SJSA1 (cell line): ENCODE results near the gene SIM2. TPM values are rescaled to one million over a fixed set of nuclear protein-coding genes. Genes with fewer than 3 reads are reported as not detected.

Source experiments
- DNase-seq, 2 experiments: peaks; one replicate each; pipeline ENCODE4 v3.0.0-alpha.2; 2015 to 2020; ENCODE audit warnings: low spot score in 2 of 2, low read depth in 1 of 2
- H3K27ac ChIP-seq: fragments of 250-450 bp; sonication (Bioruptor Pico); 2 replicates; pipeline ENCODE4 v1.5.1; 2020; ENCODE audit warnings: mild to moderate bottlenecking, moderate library complexity
- H3K27me3 ChIP-seq: fragments of 250-450 bp; sonication (Bioruptor Pico); replicated peaks from 2 replicates; pipeline ENCODE4 v1.5.1; 2020; ENCODE audit warnings: mild to moderate bottlenecking, moderate library complexity
- H3K36me3 ChIP-seq: fragments of 250-450 bp; sonication (Bioruptor Pico); 2 replicates; pipeline ENCODE4 v1.5.1; 2020; ENCODE audit warnings: mild to moderate bottlenecking
- H3K4me1 ChIP-seq: fragments of 250-450 bp; sonication (Bioruptor Pico); replicated peaks from 2 replicates; pipeline ENCODE4 v1.6.1; 2021; ENCODE audit warnings: mild to moderate bottlenecking
- H3K4me3 ChIP-seq: fragments of 250-450 bp; sonication (Bioruptor Pico); 2 replicates; pipeline ENCODE4 v1.5.1; 2020; ENCODE audit warnings: mild to moderate bottlenecking
- H3K9me3 ChIP-seq: fragments of 250-450 bp; sonication (Bioruptor Pico); replicated peaks from 2 replicates; pipeline ENCODE4 v1.5.1; 2020; ENCODE audit warnings: mild to moderate bottlenecking
- total RNA-seq: library from RNA; depleted of rRNA; stranded (reverse); fragments of >200 nt; shearing (Covaris generic); gene quantifications from 2 replicates; pipeline ENCODE4 v1.2.3, GENCODE V29; 2014

SIM2 gene
- total RNA-seq, 1 experiment from 2014 or later, result 0.11 TPM

GRCh38 chr21:36749935-36750575 lies 51.1 kb downstream of the SIM2 start:
- Histone ChIP-seq H3K27me3 (no peaks in the 10 kb centered on the region), H3K36me3 (no peaks in the 10 kb centered on the region), H3K4me1 (peaks cover 57% of the 10 kb centered on the region), H3K9me3 (peaks cover 3% of the 10 kb centered on the region; the same call in 1 of the 2 replicates), H3K4me3 (no peak overlapping the region), H3K27ac (peak overlapping the region; percentile 33)
- DNase-seq, result peak in 1 of 2 experiments; percentile 48

- Histone ChIP-seq H3K4me1 (peaks cover 59% of the 10 kb centered on the region), H3K36me3 (peaks cover 2% of the 10 kb centered on the region; the same call in 1 of the 2 replicates), H3K9me3 (peaks cover 3% of the 10 kb centered on the region; the same call in 1 of the 2 replicates), H3K27ac (peak overlapping the region; percentile 33; the same call in 1 of the 2 replicates), H3K4me3 (no peak overlapping the region), H3K27me3 (no peaks in the 10 kb centered on the region)
- no peak for DNase-seq
Observed at GRCh38 chr21:36750576-36750959, 51.7 kb downstream of the SIM2 start.

GRCh38 chr21:36751383-36751782 lies 52.5 kb downstream of the SIM2 start:
- no peak for DNase-seq
- H3K4me1 ChIP-seq, result peaks cover 67% of the 10 kb centered on the region
- H3K27me3 ChIP-seq, result no peaks in the 10 kb centered on the region

GRCh38 chr21:36753556-36753955 lies 54.6 kb downstream of the SIM2 start:
- Histone ChIP-seq H3K27me3 (no peaks in the 10 kb centered on the region), H3K36me3 (peaks cover 7% of the 10 kb centered on the region; the same call in 1 of the 2 replicates), H3K4me1 (peaks cover 75% of the 10 kb centered on the region), H3K9me3 (no peaks in the 10 kb centered on the region), H3K4me3 (no peak overlapping the region), H3K27ac (peak overlapping the region; percentile 84)
- peak; percentile 75 to 88 for DNase-seq

More at GRCh38 chr21:36751383-36751782, 52.5 kb downstream of the SIM2 start:
- H3K4me3 ChIP-seq, result no peak overlapping the region
- H3K27ac ChIP-seq, result no peak overlapping the region
- H3K36me3 ChIP-seq, result peaks cover 7% of the 10 kb centered on the region; the same call in 1 of the 2 replicates
- H3K9me3 ChIP-seq, result peaks cover 3% of the 10 kb centered on the region; the same call in 1 of the 2 replicates

GRCh38 chr21:36754241-36754898 lies 55.5 kb downstream of the SIM2 start:
- DNase-seq, result no peak
- H3K36me3 ChIP-seq, result peaks cover 8% of the 10 kb centered on the region; the same call in 1 of the 2 replicates
- no peaks in the 10 kb centered on the region for H3K27me3 ChIP-seq
- H3K4me1 ChIP-seq, result peaks cover 75% of the 10 kb centered on the region
- H3K9me3 ChIP-seq, result no peaks in the 10 kb centered on the region
- peak overlapping the region; percentile 84 for H3K27ac ChIP-seq
- no peak overlapping the region for H3K4me3 ChIP-seq

DNA sequence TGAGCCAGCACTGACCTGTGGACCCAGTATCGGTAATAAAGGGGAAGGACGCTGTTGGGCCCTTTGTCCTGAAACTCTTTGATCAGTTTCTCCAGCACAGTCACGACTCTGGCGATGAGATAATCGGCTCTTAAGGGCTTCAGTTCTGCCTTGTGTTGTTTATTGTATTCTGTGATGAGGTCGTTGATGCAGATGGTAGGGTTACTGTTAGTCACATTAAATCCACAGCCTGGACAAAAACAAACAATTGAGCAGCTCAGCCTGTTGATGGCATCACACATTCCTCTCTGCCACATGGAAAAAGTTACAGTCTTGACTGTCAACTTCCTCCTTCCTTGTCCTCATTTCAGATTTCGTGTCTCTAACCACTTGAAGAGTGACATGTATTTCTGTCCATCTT lies 57.6 kb downstream of the SIM2 start:
- H3K4me3 ChIP-seq, result no peak overlapping the region
- no peaks in the 10 kb centered on the region for H3K27me3 ChIP-seq
- peak; percentile 72 to 90 for DNase-seq
- H3K9me3 ChIP-seq, result no peaks in the 10 kb centered on the region
- peaks cover 59% of the 10 kb centered on the region for H3K4me1 ChIP-seq
- peak overlapping the region; percentile 87 for H3K27ac ChIP-seq
- H3K36me3 ChIP-seq, result peaks cover 13% of the 10 kb centered on the region; the same call in 1 of the 2 replicates

DNA sequence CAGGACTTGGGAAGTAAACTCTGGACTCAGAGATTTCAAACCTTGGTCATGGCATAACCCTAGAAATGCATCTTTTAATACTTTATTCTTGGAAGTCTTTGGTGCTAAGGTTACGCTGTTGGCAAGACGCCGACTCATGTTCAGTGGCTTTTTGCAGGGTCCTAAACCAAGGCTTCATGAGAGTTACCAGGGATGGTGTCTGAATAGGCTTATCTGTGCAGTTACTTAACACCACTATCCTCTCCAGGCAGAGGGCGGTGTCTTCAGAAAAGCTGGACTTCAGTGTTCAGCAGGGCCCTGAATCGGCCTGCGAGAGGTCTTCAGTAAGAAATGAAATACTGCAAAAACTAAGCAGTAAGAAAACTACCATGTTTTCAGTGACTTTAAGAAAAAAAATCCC lies 58.3 kb downstream of the SIM2 start:
- Histone ChIP-seq H3K4me3 (no peak overlapping the region), H3K4me1 (peaks cover 52% of the 10 kb centered on the region), H3K9me3 (no peaks in the 10 kb centered on the region), H3K36me3 (peaks cover 13% of the 10 kb centered on the region; the same call in 1 of the 2 replicates), H3K27ac (peak overlapping the region; percentile 87), H3K27me3 (no peaks in the 10 kb centered on the region)
- no peak for DNase-seq

GRCh38 chr21:36759348-36760083 lies 60.6 kb downstream of the SIM2 start:
- peaks cover 29% of the 10 kb centered on the region for H3K4me1 ChIP-seq
- no peaks in the 10 kb centered on the region for H3K9me3 ChIP-seq
- H3K36me3 ChIP-seq, result peaks cover 13% of the 10 kb centered on the region; the same call in 1 of the 2 replicates
- no peak overlapping the region for H3K27ac ChIP-seq
- no peaks in the 10 kb centered on the region for H3K27me3 ChIP-seq
- no peak overlapping the region for H3K4me3 ChIP-seq
- no peak for DNase-seq

DNA sequence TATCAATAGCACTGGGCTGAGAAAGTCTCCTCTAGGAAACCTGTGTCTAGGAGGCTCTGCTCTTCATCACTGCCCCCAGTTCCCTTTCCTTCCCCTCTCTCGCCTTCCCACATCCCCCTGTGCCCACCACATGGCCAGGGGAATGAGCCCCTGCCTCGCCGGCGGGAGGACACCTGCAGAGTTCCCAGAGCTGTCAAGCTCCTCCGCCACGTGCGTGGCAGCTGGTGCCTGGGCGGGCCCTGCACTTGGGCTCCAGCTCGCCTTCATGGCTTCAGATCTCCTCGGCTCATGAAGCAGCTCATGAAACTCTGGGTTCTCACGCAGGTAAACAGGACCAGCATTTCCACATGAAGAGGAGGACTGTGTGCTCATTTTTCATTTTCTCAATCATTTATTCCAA lies 62.8 kb downstream of the SIM2 start:
- Histone ChIP-seq H3K9me3 (no peaks in the 10 kb centered on the region), H3K27ac (no peak overlapping the region), H3K4me1 (peaks cover 10% of the 10 kb centered on the region), H3K27me3 (no peaks in the 10 kb centered on the region), H3K36me3 (0 out of 2 replicates have a peak, but pooled peaks cover 6% of the 10 kb centered on the region), H3K4me3 (no peak overlapping the region)
- no peak for DNase-seq

DNA sequence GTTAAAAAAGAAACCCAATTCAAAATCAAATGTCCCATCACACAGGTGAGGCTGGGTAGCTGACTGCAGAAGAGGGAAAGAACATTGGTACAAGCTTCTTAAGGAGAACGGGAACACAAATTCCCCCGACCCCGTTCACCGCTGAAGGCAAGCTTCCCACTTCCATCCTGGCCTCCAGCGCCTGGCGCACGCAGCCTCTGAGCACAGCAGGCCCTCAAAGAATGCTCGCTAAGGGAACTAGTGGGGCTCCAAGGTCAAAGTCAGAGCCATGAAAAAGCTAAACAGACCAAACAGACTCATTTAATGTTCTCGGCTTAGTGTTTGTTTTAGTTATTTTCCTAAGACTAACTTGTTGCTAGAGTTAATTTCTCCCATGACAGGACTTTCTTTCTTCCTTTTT lies 63.7 kb downstream of the SIM2 start:
- H3K4me3 ChIP-seq, result no peak overlapping the region
- H3K27me3 ChIP-seq, result no peaks in the 10 kb centered on the region
- H3K4me1 ChIP-seq, result peaks cover under 1% of the 10 kb centered on the region
- no peaks in the 10 kb centered on the region for H3K9me3 ChIP-seq
- no peak overlapping the region for H3K27ac ChIP-seq
- 0 out of 2 replicates have a peak, but pooled peaks cover 6% of the 10 kb centered on the region for H3K36me3 ChIP-seq
- DNase-seq, result no peak

- DNase-seq, result no peak
- no peak overlapping the region for H3K27ac ChIP-seq
- no peaks in the 10 kb centered on the region for H3K27me3 ChIP-seq
- 0 out of 2 replicates have a peak, but pooled peaks cover 6% of the 10 kb centered on the region for H3K36me3 ChIP-seq
- H3K9me3 ChIP-seq, result no peaks in the 10 kb centered on the region
- H3K4me1 ChIP-seq, result peaks cover under 1% of the 10 kb centered on the region
- no peak overlapping the region for H3K4me3 ChIP-seq
Observed at GRCh38 chr21:36763305-36763704, 64.4 kb downstream of the SIM2 start.

- Histone ChIP-seq H3K4me3 (no peak overlapping the region), H3K36me3 (no peaks in the 10 kb centered on the region), H3K27me3 (no peaks in the 10 kb centered on the region), H3K9me3 (no peaks in the 10 kb centered on the region), H3K4me1 (peaks cover 15% of the 10 kb centered on the region), H3K27ac (no peak overlapping the region)
- no peak for DNase-seq
Observed at GRCh38 chr21:36765229-36765628, 66.3 kb downstream of the SIM2 start.

DNA sequence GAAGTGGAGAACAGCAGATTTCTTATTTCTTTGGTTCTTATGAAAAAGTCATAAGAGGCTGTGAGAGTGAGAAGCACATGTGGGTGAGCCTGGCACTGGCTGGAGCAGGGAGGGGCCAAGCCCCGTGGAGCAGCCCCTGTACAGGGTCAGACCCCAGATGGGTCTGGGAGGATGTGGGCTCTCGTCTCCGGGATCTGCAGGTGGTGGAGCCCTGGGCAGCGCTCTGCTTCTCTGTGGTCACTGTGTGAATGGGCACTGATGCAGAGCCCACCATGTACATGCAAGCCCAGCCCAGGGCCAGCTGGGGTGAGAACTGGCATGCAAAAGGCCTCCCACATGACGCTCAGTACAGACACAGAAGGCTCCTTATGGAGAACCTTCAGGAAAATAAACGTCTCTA lies 67.6 kb downstream of the SIM2 start:
- H3K4me3 ChIP-seq, result no peak overlapping the region
- H3K9me3 ChIP-seq, result no peaks in the 10 kb centered on the region
- peaks cover 15% of the 10 kb centered on the region for H3K4me1 ChIP-seq
- no peak for DNase-seq
- no peak overlapping the region for H3K27ac ChIP-seq
- H3K27me3 ChIP-seq, result no peaks in the 10 kb centered on the region
- no peaks in the 10 kb centered on the region for H3K36me3 ChIP-seq
